Body of pancreas (tissue), 4 donors: ENCODE data around the gene C2orf72. TPM values are rescaled to one million over a fixed set of nuclear protein-coding genes. Genes with fewer than 3 reads are reported as not detected.
A peak's percentile ranks its signal among the peaks of the same experiment; 100 is the strongest.

Experiments
- ATAC-seq: fragments of 150-250 bp; one replicate; pipeline ENCODE4 v1.9.1; 2016
- DNase-seq, 4 donors: peaks; one replicate each; pipeline ENCODE4 v3.0.0-alpha.2; 2019
- H3K27ac ChIP-seq, 4 donors: fragments of 200-600 bp; sonication (generic); 1 replicate in 3 of 4; 2 replicates in 1 of 4; pipeline versions ENCODE4 v1.5.1 to v1.6.1; 2016 to 2019; ENCODE audit warnings: mild to moderate bottlenecking in 1 of 4, mixed read lengths in 1 of 4, moderate library complexity in 1 of 4
- H3K27me3 ChIP-seq, 2 donors: fragments of 200-600 bp; sonication (generic); one replicate each; pipeline ENCODE4 v1.6.0; 2016; ENCODE audit warnings: mild to moderate bottlenecking in 1 of 2
- H3K36me3 ChIP-seq, 2 donors: fragments of 200-600 bp; sonication (generic); replicated peaks in 1 of 2; 2 replicates each; pipeline ENCODE4 v1.5.1; 2016; ENCODE audit warnings: low read depth in 2 of 2; ENCODE audit not compliant: insufficient read depth in 1 of 2
- H3K4me1 ChIP-seq: fragments of 200-600 bp; sonication (generic); one replicate; pipeline ENCODE4 v1.6.0; 2016
- H3K4me3 ChIP-seq, 2 donors: fragments of 200-600 bp; sonication (generic); 1 replicate in 1 of 2; 2 replicates in 1 of 2; pipeline ENCODE4 v1.5.1; 2016 to 2019
- H3K9me3 ChIP-seq, 3 donors: fragments of 200-600 bp; sonication (generic); 1 replicate in 2 of 3; 2 replicates in 1 of 3; pipeline ENCODE4 v1.5.1; 2016
- CTCF ChIP-seq, 7 experiments: fragments of 450-650 bp in 4 of 7; fragments of 200-600 bp in 3 of 7; sonication (generic) in 3 of 7; IDR thresholded peaks; one replicate each; pipeline ENCODE4 v1.5.1; 2016 to 2019; ENCODE audit warnings: antibody characterized with exemption in 7 of 7
- POLR2A ChIP-seq, 3 donors: fragments of 450-650 bp; IDR thresholded peaks; one replicate each; pipeline ENCODE4 v1.6.1; 2016; ENCODE audit warnings: antibody characterized with exemption in 3 of 3, mild to moderate bottlenecking in 2 of 3
- WGBS, 2 donors: methylation state at CpG; one replicate each; pipeline ENCODE4 v1.1.5; 2017; 5-methylcytosine and 5-hydroxymethylcytosine counted together
- intact Hi-C: fragments of 100-400 bp; cut with DNase I; formaldehyde crosslinking; loops from one replicate; pipeline ENCODE4 v1.15.1; 2023
- total RNA-seq, 2 donors: library from RNA; depleted of rRNA; stranded (reverse); fragments of >200 nt; gene quantifications; one replicate each; pipeline ENCODE4 v1.1.0, GENCODE V29; 2016

Gene C2orf72
- total RNA-seq, 2 donors from 2014 or later: 14.5 to 52.1 TPM

- no peak overlapping the region for H3K4me3 ChIP-seq
- no peaks in the 10 kb centered on the region for H3K9me3 ChIP-seq
- H3K36me3 ChIP-seq: no peaks in the 10 kb centered on the region
- no peaks in the 10 kb centered on the region for H3K27me3 ChIP-seq
- intact Hi-C loops: no loop called here
- no peak for DNase-seq
- peak overlapping the region; percentile 45 to 80 (median 54) for H3K27ac ChIP-seq
- 34 to 45% methylated on average over 21 of the region's 21 CpGs for WGBS, 2 donors
- peaks cover 34% of the 10 kb centered on the region for H3K4me1 ChIP-seq
- TF ChIP-seq CTCF (IDR thresholded peaks at IDR 0.05) (no peak), POLR2A (IDR thresholded peaks at IDR 0.05) (no peak)
- no peak for ATAC-seq
Measured at GRCh38 chr2:231038483-231039293, 1.4 kb downstream of the C2orf72 start.

GRCh38 chr2:231039294-231039664, 2.0 kb downstream of the C2orf72 start:
- TF ChIP-seq CTCF (IDR thresholded peaks at IDR 0.05) (no peak), POLR2A (IDR thresholded peaks at IDR 0.05) (no peak)
- Histone ChIP-seq H3K27ac (peak overlapping the region in 1 of 4 donors; percentile 80), H3K9me3 (no peaks in the 10 kb centered on the region), H3K4me3 (no peak overlapping the region), H3K36me3 (no peaks in the 10 kb centered on the region), H3K4me1 (peaks cover 28% of the 10 kb centered on the region), H3K27me3 (no peaks in the 10 kb centered on the region)
- ATAC-seq (no peak), DNase-seq (no peak)
- intact Hi-C loops: no loop called here
- 86 to 89% methylated on average over 6 of the region's 6 CpGs for WGBS, 2 donors

- 66 to 76% methylated on average over 8 of the region's 8 CpGs for WGBS, 2 donors
Measured at GRCh38 chr2:231039821-231040364, 2.6 kb downstream of the C2orf72 start.

GRCh38 chr2:231041061-231041689, 3.9 kb downstream of the C2orf72 start:
- ATAC-seq (no peak), DNase-seq (no peak)
- intact Hi-C loops: no loop called here
- Histone ChIP-seq H3K36me3 (no peaks in the 10 kb centered on the region), H3K27ac (peak overlapping the region in 2 of 4 donors; percentile 54 to 80), H3K9me3 (no peaks in the 10 kb centered on the region), H3K27me3 (no peaks in the 10 kb centered on the region), H3K4me1 (peaks cover 20% of the 10 kb centered on the region), H3K4me3 (no peak overlapping the region)
- no peak for TF ChIP-seq CTCF (IDR thresholded peaks at IDR 0.05)
- no peak for TF ChIP-seq POLR2A (IDR thresholded peaks at IDR 0.05)
- 70 to 75% methylated on average over 5 to 8 of the region's 8 CpGs for WGBS, 2 donors

More at GRCh38 chr2:231039821-231040364, 2.6 kb downstream of the C2orf72 start:
- H3K27me3 ChIP-seq: no peaks in the 10 kb centered on the region
- H3K9me3 ChIP-seq: no peaks in the 10 kb centered on the region
- H3K27ac ChIP-seq: peak overlapping the region in 2 of 4 donors; percentile 29 to 80
- H3K36me3 ChIP-seq: no peaks in the 10 kb centered on the region
- H3K4me3 ChIP-seq: no peak overlapping the region
- DNase-seq (no peak), ATAC-seq (no peak)
- TF ChIP-seq CTCF (IDR thresholded peaks at IDR 0.05) (no peak), POLR2A (IDR thresholded peaks at IDR 0.05) (no peak)
- peaks cover 22% of the 10 kb centered on the region for H3K4me1 ChIP-seq
- intact Hi-C loops: no loop called here
